ENCODE measurements around the gene TCIRG1. TPM values are rescaled to one million over a fixed set of nuclear protein-coding genes. Genes with fewer than 3 reads are reported as not detected.

The TCIRG1 gene
- total and polyA plus RNA-seq, 2 of the 13 experiments (the other 11 are each of a cell fraction or from before 2014, with no cell fraction given) = 48.0 to 69.6 TPM

- no peak for DNase-seq (ENCODE audit: low spot score)
- CTCF ChIA-PET (ENCODE audit: low intra/inter-chr PET ratio, low total read pairs) = no interaction called here
- Histone ChIP-seq H3K4me2 (ENCODE audit: low read depth, low read length) (no peak overlapping the region), H2AFZ (ENCODE audit: low read length) (no peak overlapping the region), H3K9ac (ENCODE audit: insufficient read depth, low read depth, low read length) (no peak overlapping the region), H3K27me3 (ENCODE audit: control insufficient read depth in 1 of 2, insufficient read depth in 2 of 2, low read length in 2 of 2) (no peaks in the 10 kb centered on the region), H3K79me2 (ENCODE audit: insufficient read depth, low read length) (no peaks in the 10 kb centered on the region), H3K27ac (ENCODE audit: extremely low read length, insufficient read depth, low read length) (no peak overlapping the region), H3K4me3 (replicated peaks in 1 of 3; ENCODE audit: insufficient read depth in 1 of 3, low read depth in 2 of 3, low read length in 3 of 3) (no peak overlapping the region), H3K36me3 (replicated peaks in 1 of 2; ENCODE audit: control insufficient read depth in 1 of 2, insufficient read depth in 2 of 2, low read length in 2 of 2) (no peaks in the 10 kb centered on the region), H3K9me3 (ENCODE audit: low read length) (no peaks in the 10 kb centered on the region), H4K20me1 (ENCODE audit: insufficient read depth, low read length) (no peaks in the 10 kb centered on the region), H3K4me1 (ENCODE audit: insufficient read depth, low read length) (peaks cover 69% of the 10 kb centered on the region)
- no TSS peak for BruUV-seq (replicated peaks)
- FAIRE-seq = no peak
- intact Hi-C loops (cut with micrococcal nuclease; ENCODE audit: unreplicated experiment) (no loop called here), in situ Hi-C loops (cut with HindIII; ENCODE audit: extremely low pct_ligation_motif_present, low pct_unique_long_range_greater_than_20kb) (no loop called here)
- TF ChIP-seq ZNF792 (CRISPR knock-in tag; IDR thresholded peaks at IDR 0.05) (no peak), ZNF768 (CRISPR knock-in tag; IDR thresholded peaks at IDR 0.05) (peak; percentile 95), MED1 (CRISPR knock-in tag; IDR thresholded peaks at IDR 0.05) (no peak), ZIK1 (CRISPR knock-in tag; IDR thresholded peaks at IDR 0.05; ENCODE audit: borderline replicate concordance, low read depth) (no peak)
- ATAC-seq = no peak
- 98% methylated on average over 11 of the region's 18 CpGs for WGBS (ENCODE audit: low lambda C conversion rate)
- POLR2A ChIA-PET = interaction anchor here (1.3 kb wide), 1 partner anchor 19 kb away, joined by 3 read pairs; no protein-coding TSS in a partner anchor
Measured at GRCh38 chr11:68018730-68019190, 20.1 kb upstream of the TCIRG1 start.

GRCh38 chr11:68019486-68019885 is 19.3 kb upstream of the TCIRG1 start:
- in situ Hi-C loops (cut with HindIII; ENCODE audit: extremely low pct_ligation_motif_present, low pct_unique_long_range_greater_than_20kb) = no loop called here
- Histone ChIP-seq H3K9me3 (ENCODE audit: low read length) (no peaks in the 10 kb centered on the region), H3K4me1 (ENCODE audit: insufficient read depth, low read length) (peaks cover 62% of the 10 kb centered on the region), H3K27ac (ENCODE audit: extremely low read length, insufficient read depth, low read length) (no peak overlapping the region), H3K9ac (ENCODE audit: insufficient read depth, low read depth, low read length) (no peak overlapping the region), H3K36me3 (replicated peaks in 1 of 2; ENCODE audit: control insufficient read depth in 1 of 2, insufficient read depth in 2 of 2, low read length in 2 of 2) (no peaks in the 10 kb centered on the region), H4K20me1 (ENCODE audit: insufficient read depth, low read length) (no peaks in the 10 kb centered on the region), H3K4me3 (replicated peaks in 1 of 3; ENCODE audit: insufficient read depth in 1 of 3, low read depth in 2 of 3, low read length in 3 of 3) (no peak overlapping the region), H3K4me2 (ENCODE audit: low read depth, low read length) (no peak overlapping the region), H3K27me3 (ENCODE audit: control insufficient read depth in 1 of 2, insufficient read depth in 2 of 2, low read length in 2 of 2) (no peaks in the 10 kb centered on the region), H3K79me2 (ENCODE audit: insufficient read depth, low read length) (no peaks in the 10 kb centered on the region), H2AFZ (ENCODE audit: low read length) (no peak overlapping the region)
- 83% methylated on average over 2 of the region's 12 CpGs for WGBS (ENCODE audit: low lambda C conversion rate)
- ATAC-seq = no peak
- BruUV-seq (replicated peaks) = no TSS peak
- DNase-seq (ENCODE audit: low spot score) = no peak
- ChIA-PET CTCF (ENCODE audit: low intra/inter-chr PET ratio, low total read pairs) (interaction anchor here (2.0 kb wide), 1 partner anchor 10 kb away, joined by 7 read pairs; the partner anchor contains the start of gene ALDH3B1), POLR2A (interaction anchor here (1.2 to 2.2 kb wide), 3 partner anchors 9 to 32 kb away, joined by 3 to 6 read pairs (median 3); partner anchors contain the start of gene ALDH3B1)
- intact Hi-C loops (cut with micrococcal nuclease; ENCODE audit: unreplicated experiment) = no loop called here
- no peak for FAIRE-seq
- TF ChIP-seq ZNF597 (CRISPR knock-in tag; IDR thresholded peaks at IDR 0.05) (no peak), ZNF512B (CRISPR knock-in tag; IDR thresholded peaks at IDR 0.05; ENCODE audit: borderline replicate concordance) (no peak), ZNF674 (CRISPR knock-in tag; IDR thresholded peaks at IDR 0.05; ENCODE audit: low read depth) (no peak), SIX4 (CRISPR knock-in tag; IDR thresholded peaks at IDR 0.05) (no peak), TP53 (CRISPR knock-in tag; conservative IDR thresholded peaks at IDR 0.05) (no peak), MATR3 (CRISPR knock-in tag; IDR thresholded peaks at IDR 0.05) (no peak), MBNL3 (CRISPR knock-in tag; conservative IDR thresholded peaks at IDR 0.05) (no peak), SOX6 (IDR thresholded peaks at IDR 0.05) (no peak), SOX6 (CRISPR knock-in tag; IDR thresholded peaks at IDR 0.05) (no peak), ZKSCAN8 (CRISPR knock-in tag; IDR thresholded peaks at IDR 0.05; ENCODE audit: borderline replicate concordance) (no peak)
- TF ChIP-seq, protein P1, sequence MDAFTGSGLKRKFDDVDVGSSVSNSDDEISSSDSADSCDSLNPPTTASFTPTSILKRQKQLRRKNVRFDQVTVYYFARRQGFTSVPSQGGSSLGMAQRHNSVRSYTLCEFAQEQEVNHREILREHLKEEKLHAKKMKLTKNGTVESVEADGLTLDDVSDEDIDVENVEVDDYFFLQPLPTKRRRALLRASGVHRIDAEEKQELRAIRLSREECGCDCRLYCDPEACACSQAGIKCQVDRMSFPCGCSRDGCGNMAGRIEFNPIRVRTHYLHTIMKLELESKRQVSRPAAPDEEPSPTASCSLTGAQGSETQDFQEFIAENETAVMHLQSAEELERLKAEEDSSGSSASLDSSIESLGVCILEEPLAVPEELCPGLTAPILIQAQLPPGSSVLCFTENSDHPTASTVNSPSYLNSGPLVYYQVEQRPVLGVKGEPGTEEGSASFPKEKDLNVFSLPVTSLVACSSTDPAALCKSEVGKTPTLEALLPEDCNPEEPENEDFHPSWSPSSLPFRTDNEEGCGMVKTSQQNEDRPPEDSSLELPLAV (CRISPR knock-in tag; conservative IDR thresholded peaks at IDR 0.05; ENCODE audit: low read depth) = no peak

All from HepG2 (cell line).